Suppressor macrophage (primary cell): ENCODE measurements around the gene TMED7.

ENCODE experiments used
- DNase-seq, 4 experiments: peaks; one replicate each; pipeline ENCODE4 v3.0.0-alpha.2; 2020 to 2022

Gene TMED7

GRCh38 chr5:115579747-115580173 lies 46.1 kb downstream of the TMED7 start:
- DNase-seq: no peak

GRCh38 chr5:115579216-115579615 lies 46.6 kb downstream of the TMED7 start:
- DNase-seq: no peak

- peak in 1 of 4 experiments; percentile 14 for DNase-seq
Observed at GRCh38 chr5:115578657-115579056, 47.2 kb downstream of the TMED7 start.

- DNase-seq: no peak
Observed at GRCh38 chr5:115577741-115578140, 48.1 kb downstream of the TMED7 start.

GRCh38 chr5:115577329-115577728 lies 48.5 kb downstream of the TMED7 start:
- DNase-seq: peak in 1 of 4 experiments; percentile 14

- no peak for DNase-seq
Observed at GRCh38 chr5:115575167-115576070, 50.4 kb downstream of the TMED7 start.

- no peak for DNase-seq
Observed at GRCh38 chr5:115573133-115573532, 52.7 kb downstream of the TMED7 start.

GRCh38 chr5:115571441-115571878 lies 54.4 kb downstream of the TMED7 start:
- no peak for DNase-seq

- no peak for DNase-seq
Observed at GRCh38 chr5:115568668-115569067, 57.2 kb downstream of the TMED7 start.

- no peak for DNase-seq
Observed at GRCh38 chr5:115565233-115565632, 60.6 kb downstream of the TMED7 start.
